Gastroesophageal sphincter (tissue), 4 donors: ENCODE measurements around the gene CFAP251. TPM values are rescaled to one million over a fixed set of nuclear protein-coding genes. Genes with fewer than 3 reads are reported as not detected.
"Not testable (repeated sequence)": the region's sequence is repeated elsewhere in the genome, so short reads cannot be mapped to it uniquely, and the experiment has no call there.

Experiments
- ATAC-seq: fragments of 150-250 bp; one replicate; pipeline ENCODE4 v1.9.1; 2016; ENCODE audit warnings: mild to moderate bottlenecking, moderate library complexity
- H3K27ac ChIP-seq, 4 donors: fragments of 200-600 bp; sonication (generic) in 3 of 4; 1 replicate in 3 of 4; 2 replicates in 1 of 4; pipeline ENCODE4 v1.5.1; 2016 to 2019
- H3K27me3 ChIP-seq: fragments of 200-600 bp; sonication (generic); one replicate; pipeline ENCODE4 v1.5.1; 2019
- H3K36me3 ChIP-seq, 2 donors: fragments of 200-600 bp; sonication (generic); one replicate each; pipeline ENCODE4 v1.5.1; 2019; ENCODE audit warnings: control low read depth in 1 of 2
- H3K4me1 ChIP-seq, 3 donors: fragments of 200-600 bp; sonication (generic); 1 replicate in 2 of 3; 2 replicates in 1 of 3; pipeline ENCODE4 v1.5.1; 2016 to 2019; ENCODE audit warnings: control low read depth in 2 of 3
- H3K4me3 ChIP-seq, 2 donors: fragments of 200-600 bp; sonication (generic); one replicate each; pipeline ENCODE4 v1.5.1; 2019; ENCODE audit warnings: mild to moderate bottlenecking in 1 of 2, moderate library complexity in 1 of 2
- H3K9me3 ChIP-seq, 3 donors: fragments of 200-600 bp; sonication (generic); one replicate each; pipeline ENCODE4 v1.5.1; 2017 to 2019; ENCODE audit warnings: control low read depth in 2 of 3
- EP300 ChIP-seq: sonication (generic); formaldehyde crosslinking; IDR thresholded peaks from one replicate; pipeline ENCODE4 v1.6.1; 2017; ENCODE audit warnings: antibody characterized with exemption, mild to moderate bottlenecking
- POLR2A ChIP-seq, 2 donors: fragments of 450-650 bp; IDR thresholded peaks; one replicate each; pipeline ENCODE4 v1.6.1; 2017; ENCODE audit warnings: antibody characterized with exemption in 2 of 2, mild to moderate bottlenecking in 2 of 2, moderate library complexity in 1 of 2
- POLR2AphosphoS5 ChIP-seq: sonication (generic); formaldehyde crosslinking; IDR thresholded peaks from one replicate; pipeline ENCODE4 v1.6.1; 2017; ENCODE audit warnings: antibody characterized with exemption
- WGBS, 2 donors: methylation state at CpG; one replicate each; pipeline ENCODE4 v1.1.5; 2018; ENCODE audit warnings: low coverage in 1 of 2; 5-methylcytosine and 5-hydroxymethylcytosine counted together
- total RNA-seq, 4 donors: library from RNA; depleted of rRNA; stranded (reverse); fragments of >200 nt; gene quantifications; one replicate each; pipeline ENCODE4 v1.1.0, GENCODE V29; 2016
- TF ChIP-seq, protein P1 (sequence below), 4 experiments: fragments of 200-600 bp in 2 of 4; fragments of 450-650 bp in 2 of 4; sonication (generic) in 1 of 4; IDR thresholded peaks; one replicate each; pipeline ENCODE4 v1.5.1; 2017 to 2019; ENCODE audit warnings: antibody characterized with exemption in 4 of 4, mild to moderate bottlenecking in 2 of 4, moderate library complexity in 2 of 4

CFAP251 gene
- total RNA-seq, 4 donors from 2014 or later = 0.35 to 1.9 (median 1.2) TPM

- WGBS, 2 donors = 80 to 85% methylated on average over 2 to 7 of the region's 8 CpGs
Measured at GRCh38 chr12:122035292-122035691, 116.9 kb downstream of the CFAP251 start.

DNA sequence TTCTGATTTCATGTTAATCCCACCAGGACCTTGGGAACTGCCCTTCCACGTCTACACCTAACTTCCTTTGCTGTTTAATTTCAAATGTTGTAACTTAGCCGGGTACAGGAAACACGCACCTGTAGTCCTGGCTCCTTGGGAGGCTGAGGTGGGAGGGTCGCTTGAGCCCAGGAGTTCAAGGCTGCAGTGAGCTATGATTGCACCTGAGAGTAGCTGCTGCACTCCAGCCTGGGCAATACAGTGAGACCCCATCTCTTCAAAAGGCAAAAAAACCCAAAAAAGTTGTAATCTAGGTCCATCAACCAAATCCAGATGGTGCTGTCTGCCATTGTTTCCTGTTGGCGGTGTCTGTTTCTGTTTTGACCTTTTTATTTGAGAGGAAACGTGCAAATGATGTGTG, 117.8 kb downstream of the CFAP251 start:
- no peak overlapping the region for H3K27ac ChIP-seq
- H3K4me3 ChIP-seq = no peak overlapping the region
- peaks cover 0 to 51% of the 10 kb centered on the region in 2 donors for H3K36me3 ChIP-seq
- WGBS, 2 donors = 90 to 91% methylated on average over 3 to 6 of the region's 6 CpGs
- TF ChIP-seq EP300 = no peak
- TF ChIP-seq, protein P1, sequence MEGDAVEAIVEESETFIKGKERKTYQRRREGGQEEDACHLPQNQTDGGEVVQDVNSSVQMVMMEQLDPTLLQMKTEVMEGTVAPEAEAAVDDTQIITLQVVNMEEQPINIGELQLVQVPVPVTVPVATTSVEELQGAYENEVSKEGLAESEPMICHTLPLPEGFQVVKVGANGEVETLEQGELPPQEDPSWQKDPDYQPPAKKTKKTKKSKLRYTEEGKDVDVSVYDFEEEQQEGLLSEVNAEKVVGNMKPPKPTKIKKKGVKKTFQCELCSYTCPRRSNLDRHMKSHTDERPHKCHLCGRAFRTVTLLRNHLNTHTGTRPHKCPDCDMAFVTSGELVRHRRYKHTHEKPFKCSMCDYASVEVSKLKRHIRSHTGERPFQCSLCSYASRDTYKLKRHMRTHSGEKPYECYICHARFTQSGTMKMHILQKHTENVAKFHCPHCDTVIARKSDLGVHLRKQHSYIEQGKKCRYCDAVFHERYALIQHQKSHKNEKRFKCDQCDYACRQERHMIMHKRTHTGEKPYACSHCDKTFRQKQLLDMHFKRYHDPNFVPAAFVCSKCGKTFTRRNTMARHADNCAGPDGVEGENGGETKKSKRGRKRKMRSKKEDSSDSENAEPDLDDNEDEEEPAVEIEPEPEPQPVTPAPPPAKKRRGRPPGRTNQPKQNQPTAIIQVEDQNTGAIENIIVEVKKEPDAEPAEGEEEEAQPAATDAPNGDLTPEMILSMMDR (IDR thresholded peaks at IDR 0.05) = no peak
- no peak for TF ChIP-seq POLR2A (IDR thresholded peaks at IDR 0.05)
- no peak for TF ChIP-seq POLR2AphosphoS5
- ATAC-seq = no peak
- no peaks in the 10 kb centered on the region for H3K4me1 ChIP-seq
- no peaks in the 10 kb centered on the region for H3K27me3 ChIP-seq
- H3K9me3 ChIP-seq = no peaks in the 10 kb centered on the region

More at GRCh38 chr12:122035292-122035691, 116.9 kb downstream of the CFAP251 start:
- H3K9me3 ChIP-seq = no peaks in the 10 kb centered on the region
- H3K27ac ChIP-seq = no peak overlapping the region
- H3K27me3 ChIP-seq = no peaks in the 10 kb centered on the region
- TF ChIP-seq POLR2AphosphoS5 (no peak), EP300 (no peak), POLR2A (IDR thresholded peaks at IDR 0.05) (no peak)
- TF ChIP-seq, protein P1 (IDR thresholded peaks at IDR 0.05) = no peak
- H3K4me1 ChIP-seq = no peaks in the 10 kb centered on the region
- peaks cover 0 to 42% of the 10 kb centered on the region in 2 donors for H3K36me3 ChIP-seq
- no peak for ATAC-seq
- no peak overlapping the region for H3K4me3 ChIP-seq

GRCh38 chr12:122040579-122041386, 122.4 kb downstream of the CFAP251 start:
- WGBS, 2 donors = 69% methylated on average over 10 to 11 of the region's 21 CpGs
- ATAC-seq = no peak

DNA sequence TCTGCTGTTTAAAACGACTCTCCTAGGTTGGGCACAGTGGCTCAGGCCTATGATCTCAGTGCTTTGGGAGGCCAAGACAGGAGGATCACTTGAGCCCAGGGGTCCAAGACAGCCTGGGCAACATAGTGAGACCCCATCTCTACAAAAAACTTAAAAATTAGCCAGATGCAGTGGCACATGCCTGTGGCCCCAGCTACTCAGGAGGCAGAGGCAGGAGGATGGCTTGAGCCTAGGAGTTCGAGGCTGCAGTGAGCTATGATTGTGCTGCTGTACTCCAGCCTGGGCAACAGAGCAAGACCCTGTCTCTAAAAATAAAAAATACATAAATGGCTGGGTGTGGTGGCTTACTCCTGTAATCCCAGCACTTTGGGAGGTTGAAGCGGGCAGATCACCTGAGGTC, 123.1 kb downstream of the CFAP251 start:
- not testable (repeated sequence) for H3K4me3 ChIP-seq, ATAC-seq, H3K27ac ChIP-seq, H3K27me3 ChIP-seq, H3K9me3 ChIP-seq, H3K4me1 ChIP-seq
- H3K36me3 ChIP-seq = peaks cover 0 to 85% of the 10 kb centered on the region in 2 donors
- WGBS, 2 donors = 90 to 100% methylated on average over 1 to 2 of the region's 3 CpGs

More at GRCh38 chr12:122040579-122041386, 122.4 kb downstream of the CFAP251 start:
- H3K36me3 ChIP-seq = peaks cover 0 to 85% of the 10 kb centered on the region in 2 donors
- no peak overlapping the region for H3K4me3 ChIP-seq
- no peak overlapping the region for H3K27ac ChIP-seq
- TF ChIP-seq POLR2A (IDR thresholded peaks at IDR 0.05) = no peak
- TF ChIP-seq, protein P1 (IDR thresholded peaks at IDR 0.05) = no peak
- TF ChIP-seq POLR2AphosphoS5 = no peak
- TF ChIP-seq EP300 = no peak
- no peaks in the 10 kb centered on the region for H3K4me1 ChIP-seq
- no peaks in the 10 kb centered on the region for H3K27me3 ChIP-seq
- no peaks in the 10 kb centered on the region for H3K9me3 ChIP-seq

DNA sequence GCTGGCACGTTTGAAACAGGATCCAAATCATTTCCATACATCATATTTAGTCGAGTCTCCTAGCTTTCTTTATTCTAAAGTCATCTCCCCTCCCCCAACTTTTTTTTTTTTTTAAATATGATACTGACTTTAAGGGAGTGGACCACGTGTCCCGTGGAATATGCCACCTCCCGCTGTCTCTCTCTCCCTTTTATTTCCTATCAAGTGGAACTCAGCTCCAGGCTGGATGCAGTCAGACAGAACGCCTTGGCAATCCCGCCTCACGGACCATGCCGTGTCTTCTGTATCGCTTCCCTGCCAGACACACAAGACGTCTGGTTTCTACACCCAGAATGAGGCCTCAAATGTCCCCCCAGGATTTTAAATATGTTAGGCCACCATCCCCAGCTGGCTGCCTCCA, 124.5 kb downstream of the CFAP251 start:
- Histone ChIP-seq H3K36me3 (peaks cover 0 to 86% of the 10 kb centered on the region in 2 donors), H3K27me3 (no peaks in the 10 kb centered on the region), H3K4me3 (no peak overlapping the region), H3K27ac (no peak overlapping the region), H3K9me3 (no peaks in the 10 kb centered on the region), H3K4me1 (no peaks in the 10 kb centered on the region)
- ATAC-seq = no peak
- TF ChIP-seq EP300 (no peak), POLR2AphosphoS5 (no peak), POLR2A (IDR thresholded peaks at IDR 0.05) (no peak)
- TF ChIP-seq, protein P1 (IDR thresholded peaks at IDR 0.05) = no peak
- WGBS, 2 donors = 75 to 82% methylated on average over 7 to 10 of the region's 11 CpGs
